ENCODE data around the gene UHRF1.

UHRF1 gene

GRCh38 chr19:5001615-5002014, 92.3 kb downstream of the UHRF1 start:
- H3K36me3 ChIP-seq (ENCODE audit: control insufficient read depth, insufficient read depth, low read length), result no peaks in the 10 kb centered on the region
- H3K9me3 ChIP-seq (ENCODE audit: control insufficient read depth, low read length), result no peaks in the 10 kb centered on the region
- no peaks in the 10 kb centered on the region for H3K27me3 ChIP-seq (ENCODE audit: control insufficient read depth, insufficient read depth, low read length, poor library complexity, severe bottlenecking)
- WGBS, 2 experiments, result 53 to 67% methylated on average over 3 of the region's 3 CpGs
- no peak overlapping the region for H3K27ac ChIP-seq (ENCODE audit: insufficient read depth, low read depth, low read length, poor library complexity, severe bottlenecking)
- H3K4me1 ChIP-seq (ENCODE audit: control insufficient read depth, insufficient read depth, low read length), result no peaks in the 10 kb centered on the region
- H3K4me3 ChIP-seq (ENCODE audit: insufficient read depth, low read depth, low read length), result no peak overlapping the region

- Histone ChIP-seq H3K27ac (ENCODE audit: insufficient read depth, low read depth, low read length, poor library complexity, severe bottlenecking) (no peak overlapping the region), H3K9me3 (ENCODE audit: control insufficient read depth, low read length) (no peaks in the 10 kb centered on the region), H3K36me3 (ENCODE audit: control insufficient read depth, insufficient read depth, low read length) (no peaks in the 10 kb centered on the region), H3K4me3 (ENCODE audit: insufficient read depth, low read depth, low read length) (no peak overlapping the region), H3K27me3 (ENCODE audit: control insufficient read depth, insufficient read depth, low read length, poor library complexity, severe bottlenecking) (no peaks in the 10 kb centered on the region), H3K4me1 (ENCODE audit: control insufficient read depth, insufficient read depth, low read length) (no peaks in the 10 kb centered on the region)
- 88 to 95% methylated on average over 4 of the region's 4 CpGs for WGBS, 2 experiments
Observed at GRCh38 chr19:5002143-5002542, 92.8 kb downstream of the UHRF1 start.

- H3K36me3 ChIP-seq (ENCODE audit: control insufficient read depth, insufficient read depth, low read length), result no peaks in the 10 kb centered on the region
- no peaks in the 10 kb centered on the region for H3K27me3 ChIP-seq (ENCODE audit: control insufficient read depth, insufficient read depth, low read length, poor library complexity, severe bottlenecking)
- H3K4me1 ChIP-seq (ENCODE audit: control insufficient read depth, insufficient read depth, low read length), result no peaks in the 10 kb centered on the region
- H3K9me3 ChIP-seq (ENCODE audit: control insufficient read depth, low read length), result no peaks in the 10 kb centered on the region
- H3K27ac ChIP-seq (ENCODE audit: insufficient read depth, low read depth, low read length, poor library complexity, severe bottlenecking), result no peak overlapping the region
- H3K4me3 ChIP-seq (ENCODE audit: insufficient read depth, low read depth, low read length), result no peak overlapping the region
- WGBS, 2 experiments, result 96% methylated on average over 18 of the region's 18 CpGs
Observed at GRCh38 chr19:5003781-5004180, 94.5 kb downstream of the UHRF1 start.

- 94% methylated on average over 5 of the region's 5 CpGs for WGBS, 2 experiments
- no peak overlapping the region for H3K4me3 ChIP-seq (ENCODE audit: insufficient read depth, low read depth, low read length)
- H3K27ac ChIP-seq (ENCODE audit: insufficient read depth, low read depth, low read length, poor library complexity, severe bottlenecking), result no peak overlapping the region
Observed at GRCh38 chr19:5005096-5005495, 95.8 kb downstream of the UHRF1 start.

GRCh38 chr19:5006201-5006600, 96.9 kb downstream of the UHRF1 start:
- WGBS, 2 experiments, result 85 to 88% methylated on average over 10 of the region's 10 CpGs
- no peaks in the 10 kb centered on the region for H3K9me3 ChIP-seq (ENCODE audit: control insufficient read depth, low read length)
- H3K27ac ChIP-seq (ENCODE audit: insufficient read depth, low read depth, low read length, poor library complexity, severe bottlenecking), result no peak overlapping the region
- H3K27me3 ChIP-seq (ENCODE audit: control insufficient read depth, insufficient read depth, low read length, poor library complexity, severe bottlenecking), result no peaks in the 10 kb centered on the region
- no peak overlapping the region for H3K4me3 ChIP-seq (ENCODE audit: insufficient read depth, low read depth, low read length)
- H3K4me1 ChIP-seq (ENCODE audit: control insufficient read depth, insufficient read depth, low read length), result no peaks in the 10 kb centered on the region
- no peaks in the 10 kb centered on the region for H3K36me3 ChIP-seq (ENCODE audit: control insufficient read depth, insufficient read depth, low read length)

More at GRCh38 chr19:5005096-5005495, 95.8 kb downstream of the UHRF1 start:
- Histone ChIP-seq H3K27me3 (ENCODE audit: control insufficient read depth, insufficient read depth, low read length, poor library complexity, severe bottlenecking) (no peaks in the 10 kb centered on the region), H3K9me3 (ENCODE audit: control insufficient read depth, low read length) (no peaks in the 10 kb centered on the region), H3K36me3 (ENCODE audit: control insufficient read depth, insufficient read depth, low read length) (no peaks in the 10 kb centered on the region), H3K4me1 (ENCODE audit: control insufficient read depth, insufficient read depth, low read length) (no peaks in the 10 kb centered on the region)

GRCh38 chr19:5006821-5007220, 97.5 kb downstream of the UHRF1 start:
- Histone ChIP-seq H3K9me3 (ENCODE audit: control insufficient read depth, low read length) (no peaks in the 10 kb centered on the region), H3K27me3 (ENCODE audit: control insufficient read depth, insufficient read depth, low read length, poor library complexity, severe bottlenecking) (no peaks in the 10 kb centered on the region), H3K36me3 (ENCODE audit: control insufficient read depth, insufficient read depth, low read length) (no peaks in the 10 kb centered on the region), H3K4me1 (ENCODE audit: control insufficient read depth, insufficient read depth, low read length) (no peaks in the 10 kb centered on the region), H3K4me3 (ENCODE audit: insufficient read depth, low read depth, low read length) (no peak overlapping the region), H3K27ac (ENCODE audit: insufficient read depth, low read depth, low read length, poor library complexity, severe bottlenecking) (no peak overlapping the region)
- 91% methylated on average over 13 of the region's 13 CpGs for WGBS, 2 experiments
